GM23338 (cell line): ENCODE measurements around the gene PRSS56.

ENCODE experiments used
- CREB1 ChIP-seq: fragments of 250-450 bp; sonication (Bioruptor Pico); IDR thresholded peaks from 2 replicates; pipeline ENCODE4 v1.5.0; 2020; ENCODE audit warnings: low read depth, mild to moderate bottlenecking, moderate library complexity
- EZH2 ChIP-seq: fragments of 200-600 bp; sonication (generic); IDR thresholded peaks from one replicate; pipeline ENCODE4 v1.8.0; 2017; ENCODE audit warnings: antibody characterized with exemption, mild to moderate bottlenecking, low read depth; ENCODE audit not compliant: unreplicated experiment
- EZH2phosphoT487 ChIP-seq: fragments of 200-600 bp; sonication (generic); IDR thresholded peaks from one replicate; pipeline ENCODE4 v1.8.1; 2018; ENCODE audit warnings: antibody characterized with exemption; ENCODE audit not compliant: unreplicated experiment
- JUNB ChIP-seq: IDR thresholded peaks from one replicate; pipeline ENCODE4 v1.6.1; 2016; ENCODE audit warnings: antibody characterized with exemption; ENCODE audit not compliant: unreplicated experiment
- NANOG ChIP-seq: IDR thresholded peaks from 2 replicates; pipeline ENCODE4 v1.6.1; 2016; ENCODE audit warnings: antibody characterized with exemption, borderline replicate concordance
- POLR2AphosphoS5 ChIP-seq: IDR thresholded peaks from 2 replicates; pipeline ENCODE4 v1.6.1; 2016; ENCODE audit warnings: antibody characterized with exemption, low read depth
- REST ChIP-seq: IDR thresholded peaks from one replicate; pipeline ENCODE4 v1.6.1; 2018; ENCODE audit warnings: antibody characterized with exemption; ENCODE audit not compliant: unreplicated experiment
- ZNF462 ChIP-seq: fragments of 250-450 bp; sonication (Bioruptor Pico); IDR thresholded peaks from 2 replicates; pipeline ENCODE4 v1.5.0; 2020; ENCODE audit warnings: mild to moderate bottlenecking, moderate library complexity
- TF ChIP-seq, protein P1 (sequence below), 2 experiments: fragments of 200-600 bp in 1 of 2; sonication (generic) in 1 of 2; conservative IDR thresholded peaks; 2 replicates each; pipeline versions ENCODE4 v1.5.1 to v1.6.1; 2016 to 2017; ENCODE audit warnings: antibody characterized with exemption in 2 of 2, low read depth in 2 of 2, mild to moderate bottlenecking in 2 of 2, moderate library complexity in 1 of 2
- TF ChIP-seq, protein P2 (sequence below): IDR thresholded peaks from 2 replicates; pipeline ENCODE4 v1.6.1; 2016; ENCODE audit warnings: antibody characterized with exemption

DNA sequence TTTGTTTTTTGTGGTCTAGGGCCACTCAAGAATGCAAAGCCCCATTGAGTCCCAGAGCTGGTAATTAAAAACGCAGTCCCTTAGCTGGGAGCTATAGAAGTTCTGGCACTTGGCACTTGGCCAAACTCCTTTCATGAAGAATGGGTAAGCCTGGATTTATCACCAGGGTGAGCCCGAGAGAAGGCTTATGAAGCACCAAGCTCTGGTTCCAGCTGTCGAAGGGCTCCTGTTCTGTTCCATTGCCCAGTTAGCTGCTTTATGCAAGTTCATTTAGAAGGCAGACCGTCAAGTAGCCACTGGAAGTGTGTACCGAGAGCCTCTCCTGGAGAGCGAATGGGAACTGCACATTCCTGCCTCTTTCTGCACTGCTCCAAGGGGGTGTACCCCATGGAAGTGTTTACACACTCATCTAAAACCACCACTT lies 46.7 kb upstream of the PRSS56 start:
- TF ChIP-seq, protein P1, sequence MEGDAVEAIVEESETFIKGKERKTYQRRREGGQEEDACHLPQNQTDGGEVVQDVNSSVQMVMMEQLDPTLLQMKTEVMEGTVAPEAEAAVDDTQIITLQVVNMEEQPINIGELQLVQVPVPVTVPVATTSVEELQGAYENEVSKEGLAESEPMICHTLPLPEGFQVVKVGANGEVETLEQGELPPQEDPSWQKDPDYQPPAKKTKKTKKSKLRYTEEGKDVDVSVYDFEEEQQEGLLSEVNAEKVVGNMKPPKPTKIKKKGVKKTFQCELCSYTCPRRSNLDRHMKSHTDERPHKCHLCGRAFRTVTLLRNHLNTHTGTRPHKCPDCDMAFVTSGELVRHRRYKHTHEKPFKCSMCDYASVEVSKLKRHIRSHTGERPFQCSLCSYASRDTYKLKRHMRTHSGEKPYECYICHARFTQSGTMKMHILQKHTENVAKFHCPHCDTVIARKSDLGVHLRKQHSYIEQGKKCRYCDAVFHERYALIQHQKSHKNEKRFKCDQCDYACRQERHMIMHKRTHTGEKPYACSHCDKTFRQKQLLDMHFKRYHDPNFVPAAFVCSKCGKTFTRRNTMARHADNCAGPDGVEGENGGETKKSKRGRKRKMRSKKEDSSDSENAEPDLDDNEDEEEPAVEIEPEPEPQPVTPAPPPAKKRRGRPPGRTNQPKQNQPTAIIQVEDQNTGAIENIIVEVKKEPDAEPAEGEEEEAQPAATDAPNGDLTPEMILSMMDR (conservative IDR thresholded peaks at IDR 0.05; ENCODE audit: low read depth in 2 of 2): no peak
- TF ChIP-seq POLR2AphosphoS5: no peak
- TF ChIP-seq EZH2: no peak
- no peak for TF ChIP-seq JUNB
- TF ChIP-seq ZNF462 (CRISPR knock-in tag): no peak
- no peak for TF ChIP-seq NANOG
- no peak for TF ChIP-seq REST
- TF ChIP-seq CREB1: no peak
- no peak for TF ChIP-seq EZH2phosphoT487
- TF ChIP-seq, protein P2, sequence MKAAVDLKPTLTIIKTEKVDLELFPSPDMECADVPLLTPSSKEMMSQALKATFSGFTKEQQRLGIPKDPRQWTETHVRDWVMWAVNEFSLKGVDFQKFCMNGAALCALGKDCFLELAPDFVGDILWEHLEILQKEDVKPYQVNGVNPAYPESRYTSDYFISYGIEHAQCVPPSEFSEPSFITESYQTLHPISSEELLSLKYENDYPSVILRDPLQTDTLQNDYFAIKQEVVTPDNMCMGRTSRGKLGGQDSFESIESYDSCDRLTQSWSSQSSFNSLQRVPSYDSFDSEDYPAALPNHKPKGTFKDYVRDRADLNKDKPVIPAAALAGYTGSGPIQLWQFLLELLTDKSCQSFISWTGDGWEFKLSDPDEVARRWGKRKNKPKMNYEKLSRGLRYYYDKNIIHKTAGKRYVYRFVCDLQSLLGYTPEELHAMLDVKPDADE: no peak
